Fibroblast of the aortic adventitia (primary cell): ENCODE data around the gene CNFN. TPM values are rescaled to one million over a fixed set of nuclear protein-coding genes. Genes with fewer than 3 reads are reported as not detected.

Experiments used
- DNase-seq: peaks from one replicate; pipeline ENCODE4 v3.0.0-alpha.2; 2010; ENCODE audit warnings: low read depth
- H3K4me3 ChIP-seq: 2 replicates; pipeline ENCODE4 v1.5.1; 2011; ENCODE audit warnings: low read depth, mild to moderate bottlenecking, control low read depth, low read length, moderate library complexity
- total RNA-seq: library from RNA; depleted of rRNA; stranded (reverse); fragments of >200 nt; gene quantifications from 2 replicates; pipeline ENCODE4 v1.2.3, GENCODE V29; 2012; ENCODE audit warnings: low replicate concordance
- TF ChIP-seq, protein P1 (sequence below): IDR thresholded peaks from 2 replicates; pipeline ENCODE4 v1.5.1; 2011; ENCODE audit warnings: mild to moderate bottlenecking, low read length, control low read depth, inconsistent platforms; ENCODE audit not compliant: insufficient read depth

Gene CNFN
- total RNA-seq, 1 donor: not detected

DNA sequence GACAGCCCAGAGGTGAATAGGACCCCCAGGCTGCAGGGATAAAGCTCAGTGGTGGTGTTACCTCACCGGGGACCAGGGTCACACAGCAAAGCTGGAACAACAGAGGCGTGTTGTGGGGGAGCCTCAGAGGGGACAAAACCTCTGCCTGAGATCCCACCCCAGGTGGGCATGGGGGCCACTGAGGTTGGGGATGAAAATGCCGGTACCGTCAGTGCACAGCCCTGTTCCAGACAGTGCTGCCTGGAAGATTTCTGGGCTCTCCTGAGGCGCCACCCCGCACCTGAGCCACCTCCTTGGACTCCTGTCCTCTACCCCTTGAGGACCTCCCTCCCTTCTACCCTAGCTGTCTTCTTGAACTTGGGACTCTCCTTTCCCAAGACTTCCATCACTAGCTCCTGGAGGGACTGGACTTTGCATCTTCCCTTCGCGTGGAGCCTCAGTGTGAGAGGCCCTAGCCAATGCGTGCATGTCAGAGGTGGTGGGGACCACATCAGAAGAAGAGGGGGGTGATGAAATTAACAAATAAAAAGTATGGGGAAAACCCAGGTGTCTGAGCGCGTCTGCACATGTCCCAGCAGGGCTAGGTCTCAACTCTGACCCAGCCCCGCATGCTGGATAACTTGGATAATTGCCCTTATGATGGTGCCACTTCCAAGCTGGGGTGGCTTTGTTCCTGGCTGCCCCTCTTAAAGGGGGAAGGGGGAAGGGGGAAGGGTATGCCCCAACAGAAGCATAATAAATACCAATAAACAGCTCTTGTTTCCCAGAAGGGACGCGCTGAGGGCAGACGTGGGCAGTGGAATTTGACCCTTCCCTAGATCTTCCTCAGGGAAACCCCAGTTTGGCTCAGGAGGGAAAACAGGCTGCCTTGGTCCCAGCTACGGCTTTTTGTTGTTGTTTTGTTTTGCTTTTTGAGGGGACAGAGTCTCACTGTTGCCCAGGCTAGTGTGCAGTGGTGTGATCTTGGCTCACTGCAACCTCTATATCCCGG is 11.6 kb downstream of the CNFN start:
- TF ChIP-seq, protein P1, sequence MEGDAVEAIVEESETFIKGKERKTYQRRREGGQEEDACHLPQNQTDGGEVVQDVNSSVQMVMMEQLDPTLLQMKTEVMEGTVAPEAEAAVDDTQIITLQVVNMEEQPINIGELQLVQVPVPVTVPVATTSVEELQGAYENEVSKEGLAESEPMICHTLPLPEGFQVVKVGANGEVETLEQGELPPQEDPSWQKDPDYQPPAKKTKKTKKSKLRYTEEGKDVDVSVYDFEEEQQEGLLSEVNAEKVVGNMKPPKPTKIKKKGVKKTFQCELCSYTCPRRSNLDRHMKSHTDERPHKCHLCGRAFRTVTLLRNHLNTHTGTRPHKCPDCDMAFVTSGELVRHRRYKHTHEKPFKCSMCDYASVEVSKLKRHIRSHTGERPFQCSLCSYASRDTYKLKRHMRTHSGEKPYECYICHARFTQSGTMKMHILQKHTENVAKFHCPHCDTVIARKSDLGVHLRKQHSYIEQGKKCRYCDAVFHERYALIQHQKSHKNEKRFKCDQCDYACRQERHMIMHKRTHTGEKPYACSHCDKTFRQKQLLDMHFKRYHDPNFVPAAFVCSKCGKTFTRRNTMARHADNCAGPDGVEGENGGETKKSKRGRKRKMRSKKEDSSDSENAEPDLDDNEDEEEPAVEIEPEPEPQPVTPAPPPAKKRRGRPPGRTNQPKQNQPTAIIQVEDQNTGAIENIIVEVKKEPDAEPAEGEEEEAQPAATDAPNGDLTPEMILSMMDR: no peak
- no peak for DNase-seq
- no peak overlapping the region for H3K4me3 ChIP-seq

DNA sequence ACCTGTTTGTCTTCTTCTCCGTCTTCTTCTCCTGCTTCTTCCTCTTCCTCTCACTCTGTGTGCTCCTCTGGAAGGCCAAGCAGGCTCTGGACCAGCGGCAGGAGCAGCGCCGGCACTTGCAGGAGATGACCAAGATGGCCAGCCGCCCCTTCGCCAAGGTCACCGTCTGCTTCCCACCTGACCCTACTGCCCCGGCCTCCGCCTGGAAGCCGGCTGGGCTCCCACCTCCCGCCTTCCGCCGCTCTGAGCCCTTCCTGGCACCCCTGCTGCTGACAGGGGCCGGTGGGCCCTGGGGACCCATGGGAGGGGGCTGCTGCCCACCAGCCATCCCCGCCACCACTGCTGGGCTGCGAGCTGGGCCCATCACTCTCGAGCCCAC is 13.9 kb downstream of the CNFN start:
- no peak for DNase-seq
- TF ChIP-seq, protein P1: no peak
- H3K4me3 ChIP-seq: no peak overlapping the region

DNA sequence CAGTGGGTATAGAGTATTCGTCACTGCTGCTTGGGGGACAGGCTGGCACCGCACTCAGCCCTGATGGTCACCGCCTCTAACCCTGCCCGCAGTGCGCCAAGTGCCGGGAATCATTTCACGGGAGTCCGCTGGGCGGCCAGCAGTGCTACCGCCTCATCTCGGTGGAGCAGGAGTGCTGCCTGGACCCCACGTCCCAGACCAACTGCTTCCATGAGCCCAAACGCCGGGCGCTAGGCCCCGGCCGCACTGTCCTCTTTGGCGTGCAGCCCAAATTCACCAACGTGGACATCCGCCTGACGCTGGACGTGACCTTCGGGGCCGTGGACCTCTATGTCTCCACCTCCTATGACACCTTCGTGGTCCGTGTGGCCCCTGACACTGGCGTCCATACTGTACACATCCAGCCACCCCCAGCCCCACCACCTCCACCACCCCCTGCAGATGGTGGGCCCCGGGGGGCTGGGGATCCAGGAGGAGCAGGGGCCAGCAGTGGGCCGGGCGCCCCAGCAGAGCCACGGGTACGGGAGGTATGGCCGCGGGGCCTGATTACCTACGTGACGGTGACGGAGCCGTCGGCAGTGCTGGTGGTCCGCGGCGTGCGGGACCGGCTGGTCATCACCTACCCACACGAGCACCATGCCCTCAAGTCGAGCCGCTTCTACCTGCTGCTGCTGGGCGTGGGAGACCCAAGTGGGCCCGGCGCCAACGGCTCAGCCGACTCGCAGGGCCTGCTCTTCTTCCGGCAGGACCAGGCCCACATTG is 14.5 kb downstream of the CNFN start:
- no peak for DNase-seq
- H3K4me3 ChIP-seq: no peak overlapping the region
- TF ChIP-seq, protein P1: no peak

DNA sequence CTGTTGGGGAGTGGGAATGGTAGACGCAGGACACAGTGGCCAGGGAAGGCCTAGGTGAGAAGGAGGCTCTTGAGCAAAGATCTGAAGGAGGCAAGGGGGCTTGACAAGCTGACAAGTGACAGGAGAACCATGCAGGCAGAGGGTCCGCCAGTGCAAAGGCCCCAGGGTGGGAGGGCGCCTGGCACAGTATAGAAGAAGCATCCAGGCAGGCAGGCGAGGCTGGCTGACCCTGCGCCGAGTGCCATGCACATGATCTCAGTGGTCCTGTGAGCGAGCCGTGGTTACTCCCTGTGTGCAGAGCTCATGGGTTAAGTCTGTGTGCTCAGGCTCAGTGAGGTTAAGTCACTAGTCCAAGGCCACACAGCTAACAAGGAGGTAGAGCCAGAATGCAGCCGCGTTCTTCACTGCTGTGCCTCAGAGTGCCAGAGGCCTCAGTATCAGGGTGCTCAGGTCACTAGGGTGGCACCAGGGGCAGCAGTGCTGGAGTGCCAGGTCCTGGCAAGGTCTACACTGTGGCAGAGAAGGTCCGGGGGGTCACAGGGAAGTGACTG is 15.2 kb downstream of the CNFN start:
- TF ChIP-seq, protein P1: no peak
- DNase-seq: no peak

DNA sequence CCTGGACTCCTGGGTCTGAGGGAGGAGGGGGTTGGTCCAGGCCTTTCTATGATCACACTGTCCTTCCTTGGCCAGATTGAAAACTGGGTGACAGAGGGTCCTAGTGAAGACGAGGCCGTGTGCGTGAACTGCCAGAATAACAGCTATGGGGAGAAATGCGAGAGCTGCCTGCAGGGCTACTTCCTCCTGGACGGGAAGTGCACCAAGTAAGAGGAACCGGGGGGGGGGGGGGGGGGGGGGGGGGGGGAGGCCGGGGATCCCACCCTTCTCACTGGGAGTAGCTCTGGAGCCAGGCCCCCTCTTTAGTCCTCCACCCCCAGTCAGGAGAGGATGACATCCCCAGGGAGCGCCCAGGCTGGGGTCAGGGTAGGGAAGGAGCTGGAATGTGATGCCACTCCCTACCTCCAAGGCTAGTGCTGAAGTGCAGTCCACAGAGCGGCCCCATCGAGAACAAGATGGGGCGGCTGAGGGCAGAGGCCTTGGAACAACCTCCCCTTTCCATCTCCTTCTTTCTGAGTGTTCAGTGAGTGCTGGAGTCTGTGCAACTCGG is 19.4 kb downstream of the CNFN start:
- no peak for DNase-seq
- TF ChIP-seq, protein P1: no peak
- no peak overlapping the region for H3K4me3 ChIP-seq

More for the DNA sequence above, 15.2 kb downstream of the CNFN start:
- H3K4me3 ChIP-seq: no peak overlapping the region

DNA sequence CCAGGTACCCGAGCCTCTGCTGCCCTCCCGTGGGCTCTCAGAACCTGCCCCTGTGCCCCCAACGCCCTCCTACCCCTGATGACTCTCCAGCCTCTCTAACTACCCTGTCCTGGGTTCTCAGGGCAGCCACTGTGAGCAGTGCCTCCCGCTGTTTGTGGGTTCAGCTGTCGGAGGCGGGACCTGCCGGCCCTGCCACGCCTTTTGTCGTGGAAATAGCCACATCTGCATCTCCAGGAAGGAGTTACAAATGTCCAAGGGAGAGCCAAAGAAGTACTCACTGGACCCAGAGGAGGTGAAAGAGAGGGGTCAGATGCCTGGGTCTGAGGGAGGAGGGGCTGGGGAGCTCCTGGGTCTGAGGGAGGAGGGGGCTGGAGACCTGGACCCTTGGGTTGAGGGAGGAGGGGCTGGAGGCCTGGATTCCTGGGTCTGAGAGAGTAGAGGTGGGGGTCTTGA is 20.0 kb downstream of the CNFN start:
- no peak overlapping the region for H3K4me3 ChIP-seq
- TF ChIP-seq, protein P1: no peak
- DNase-seq: no peak
